Left ventricle myocardium superior (tissue), 1 donor: Measurements from ENCODE around the gene IGFN1. TPM values are rescaled to one million over a fixed set of nuclear protein-coding genes. Genes with fewer than 3 reads are reported as not detected.
"Not testable (repeated sequence)": the region's sequence is repeated elsewhere in the genome, so short reads cannot be mapped to it uniquely, and the experiment has no call there.

Source experiments
- ATAC-seq: fragments of 200-7000 bp; cut with Tn5 transposase; one replicate; pipeline ENCODE4 v1.9.1; 2020; ENCODE audit warnings: mild to moderate bottlenecking, moderate library complexity
- DNase-seq: peaks from one replicate; pipeline ENCODE4 v3.0.0-alpha.2; 2020
- intact Hi-C: fragments of 100-400 bp; cut with micrococcal nuclease; formaldehyde crosslinking; loops from one replicate; pipeline ENCODE4 v1.11.0; 2022
- total RNA-seq: library from RNA; stranded (reverse); fragmentation: NEBNext Ultra II Directional; extraction: Animal tissue kit (Norgen Biotek cat#: 25700); gene quantifications from one replicate; pipeline ENCODE4 v1.2.1, GENCODE V29; 2021
- donor health status: DM: no; HTN: yes; CAD: no; lungs with severe emphysema.

IGFN1 gene
- total RNA-seq, 1 donor from 2014 or later, result not detected

DNA sequence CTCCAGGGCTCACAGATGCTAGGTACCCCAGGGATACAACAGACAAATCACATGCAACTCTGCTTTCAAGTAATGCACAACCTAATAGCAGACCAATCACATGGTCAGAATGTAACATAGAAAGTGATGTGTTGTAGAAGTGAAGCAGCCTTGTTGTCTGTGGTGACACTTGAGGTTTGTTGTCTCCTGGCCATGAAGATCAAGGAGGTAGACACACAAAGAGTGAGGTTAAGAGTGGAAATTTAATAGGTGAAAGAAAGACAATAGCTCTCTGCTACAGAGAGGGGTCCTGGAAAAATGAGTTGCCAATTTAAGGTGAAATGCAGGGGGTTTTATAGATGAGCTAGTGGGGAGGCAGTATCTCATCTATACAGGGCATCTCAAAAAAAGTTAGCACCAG, 33.8 kb upstream of the IGFN1 start:
- intact Hi-C loops, result no loop called here
- DNase-seq (no peak), ATAC-seq (no peak)

DNA sequence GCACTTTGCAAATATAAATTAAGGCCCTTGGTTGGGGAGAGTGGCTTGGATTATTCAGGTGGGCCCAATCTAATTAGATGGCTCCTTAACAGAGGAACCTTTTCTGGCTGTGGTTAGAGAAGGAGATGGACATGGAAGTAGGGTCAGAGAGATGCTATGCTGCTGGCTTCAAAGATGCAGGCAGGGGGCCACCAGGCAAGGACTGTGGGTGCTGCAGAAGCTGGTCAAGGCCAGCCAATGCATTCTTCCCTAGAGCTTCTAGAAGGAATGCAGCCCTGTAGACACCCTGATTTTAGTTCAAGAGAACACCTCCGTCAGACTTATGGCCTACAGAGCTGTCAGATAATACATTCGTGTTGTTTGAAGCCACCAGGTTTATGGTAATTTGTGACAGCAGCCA, 32.7 kb upstream of the IGFN1 start:
- intact Hi-C loops, result no loop called here
- no peak for DNase-seq
- no peak for ATAC-seq

DNA sequence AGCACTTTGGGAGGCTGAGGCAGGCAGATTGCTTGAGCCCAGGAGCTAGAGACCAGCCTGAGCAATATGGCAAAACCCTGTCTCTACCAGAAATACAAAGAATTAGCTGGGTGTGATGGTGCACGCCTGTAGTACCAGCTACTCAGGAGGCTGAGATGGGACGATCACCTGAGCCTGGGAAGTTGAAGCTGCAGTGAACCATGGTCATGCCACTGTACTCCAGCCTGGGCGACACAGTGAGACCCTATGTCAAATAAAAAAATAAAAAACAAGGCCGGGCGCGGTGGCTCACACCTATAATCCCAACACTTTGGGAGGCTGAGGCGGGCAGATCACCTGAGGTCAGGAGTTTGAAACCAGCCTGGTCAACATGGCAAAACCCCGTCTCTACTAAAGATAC, 27.6 kb upstream of the IGFN1 start:
- intact Hi-C loops, ATAC-seq, DNase-seq: not testable (repeated sequence)

DNA sequence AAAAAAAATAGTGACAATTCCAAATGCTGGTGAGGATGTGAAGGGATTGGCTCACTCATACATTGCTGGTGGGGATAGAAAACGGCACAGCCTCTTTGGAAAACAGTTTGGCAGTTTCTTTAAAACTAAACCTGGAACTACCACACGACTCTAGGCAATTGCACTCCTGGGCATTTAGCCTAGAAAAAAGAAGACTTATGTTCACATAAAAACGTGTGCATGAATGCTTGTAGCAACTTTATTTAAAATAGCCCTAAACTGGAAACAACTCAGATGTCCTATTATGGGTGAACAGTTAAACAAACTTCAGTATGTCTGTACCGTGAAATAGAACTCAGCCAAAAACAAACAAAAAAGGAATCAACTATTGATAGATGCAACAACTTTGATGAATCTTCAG, 26.9 kb upstream of the IGFN1 start:
- DNase-seq (no peak), ATAC-seq (no peak)
- intact Hi-C loops, result no loop called here

DNA sequence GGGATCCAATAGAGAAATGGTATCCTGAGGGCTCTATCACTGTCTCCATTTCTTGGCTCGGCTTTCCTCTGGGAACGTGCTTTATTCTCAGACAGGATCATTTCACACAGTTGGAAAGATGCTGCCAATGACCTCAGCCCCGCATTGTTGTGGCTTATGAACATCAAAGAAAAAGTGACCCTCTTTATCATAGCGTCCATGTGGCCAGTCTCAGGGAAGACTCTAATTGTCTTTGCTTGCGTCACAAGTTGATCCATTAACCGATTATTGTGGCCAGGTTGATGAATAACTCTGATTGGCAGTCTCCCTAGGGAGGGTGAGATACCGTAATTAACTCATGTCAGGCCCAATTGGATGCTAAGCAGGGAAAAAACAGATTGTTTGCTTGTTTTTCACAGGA, 26.0 kb upstream of the IGFN1 start:
- DNase-seq (no peak), ATAC-seq (no peak)
- intact Hi-C loops, result no loop called here

DNA sequence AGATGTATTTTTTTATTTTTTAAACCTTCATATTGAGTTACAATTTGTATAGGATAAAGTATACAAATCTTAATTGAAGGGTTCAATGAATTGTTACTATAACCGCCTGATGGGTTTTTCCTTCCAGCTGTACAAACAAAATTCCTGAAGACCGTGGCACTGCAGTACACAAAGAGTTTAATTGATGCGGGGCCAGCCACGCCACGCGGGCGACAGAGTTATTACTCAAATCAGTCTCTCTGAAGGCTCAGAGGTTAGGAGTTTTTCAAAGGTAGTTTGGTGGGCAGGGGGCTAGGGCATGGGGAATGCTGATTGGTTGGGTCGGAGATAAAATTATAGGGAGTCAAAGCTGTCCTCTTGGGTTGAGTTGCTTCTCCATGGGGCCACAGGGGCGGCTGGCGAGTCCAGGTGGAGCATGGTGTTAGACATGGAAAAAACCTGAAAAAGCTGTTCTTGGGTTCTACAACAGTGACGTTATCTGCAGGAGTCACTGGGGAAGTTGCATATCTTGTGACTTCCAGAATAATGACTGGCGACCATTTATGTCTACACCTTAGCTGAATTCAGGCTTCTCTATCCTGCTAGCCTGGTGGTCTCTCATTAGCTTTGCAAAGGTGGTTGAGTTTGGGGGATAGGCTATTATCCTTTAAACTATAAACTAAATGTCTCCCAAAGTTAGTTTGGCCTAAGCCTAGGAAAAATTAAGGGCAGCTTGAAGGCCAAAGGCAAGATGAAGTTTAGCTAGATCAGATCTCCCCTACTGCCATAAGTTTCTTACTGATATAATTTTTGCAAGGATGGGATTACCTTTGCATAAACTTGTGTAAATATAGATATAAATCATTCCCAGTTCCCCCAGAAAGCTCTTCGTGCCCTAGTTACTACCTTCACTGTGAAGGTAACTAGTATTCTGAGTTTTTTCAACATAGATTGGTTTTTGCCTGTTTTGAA, 23.3 kb upstream of the IGFN1 start:
- ATAC-seq (no peak), DNase-seq (no peak)
- intact Hi-C loops, result no loop called here

DNA sequence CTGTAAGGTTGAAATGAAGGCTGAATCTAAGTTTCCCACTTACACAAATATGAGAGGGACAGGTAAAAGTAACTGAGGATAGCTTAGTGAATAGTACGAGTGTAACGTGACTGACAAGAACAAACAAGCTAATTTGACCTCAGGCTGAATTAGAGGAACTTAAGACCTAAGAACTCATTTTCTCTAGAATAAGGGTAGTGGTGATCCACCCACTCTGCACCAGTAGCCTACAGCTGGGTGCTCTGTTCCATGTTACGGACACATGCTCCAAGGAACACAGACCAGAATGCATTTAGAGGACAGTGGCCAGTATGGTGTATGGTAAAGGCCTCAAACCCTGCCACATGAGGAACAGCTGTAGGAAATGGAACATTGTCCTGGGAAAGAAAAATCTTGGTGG, 21.4 kb upstream of the IGFN1 start:
- intact Hi-C loops, result no loop called here
- no peak for ATAC-seq
- DNase-seq, result no peak

DNA sequence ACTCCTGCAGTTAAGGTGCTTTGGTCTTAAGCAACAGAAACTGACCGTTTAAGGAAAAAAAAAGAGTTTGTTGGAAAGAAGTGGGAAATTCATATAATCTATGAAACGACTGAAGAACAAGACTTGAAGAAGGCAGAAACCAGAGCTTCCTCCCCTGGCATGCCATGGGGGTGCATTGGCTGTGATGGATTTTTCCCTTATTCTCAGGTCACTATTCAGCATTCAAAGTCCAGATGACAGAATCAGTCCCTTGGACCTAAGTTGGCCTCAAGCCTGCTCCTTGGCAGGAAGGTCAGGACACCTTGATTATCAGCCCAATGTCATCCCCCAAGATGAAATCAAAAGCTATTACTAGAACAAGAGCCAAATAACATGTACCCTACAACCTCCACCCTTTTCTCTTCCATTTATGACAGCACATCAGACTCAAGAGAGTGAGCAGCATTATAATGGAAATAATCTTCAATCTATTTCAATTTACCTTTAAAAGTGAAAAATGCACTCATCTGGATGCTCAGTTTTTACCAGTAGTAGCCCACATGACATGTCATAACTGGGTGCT, 20.6 kb upstream of the IGFN1 start:
- DNase-seq (no peak), ATAC-seq (no peak)
- intact Hi-C loops, result no loop called here

DNA sequence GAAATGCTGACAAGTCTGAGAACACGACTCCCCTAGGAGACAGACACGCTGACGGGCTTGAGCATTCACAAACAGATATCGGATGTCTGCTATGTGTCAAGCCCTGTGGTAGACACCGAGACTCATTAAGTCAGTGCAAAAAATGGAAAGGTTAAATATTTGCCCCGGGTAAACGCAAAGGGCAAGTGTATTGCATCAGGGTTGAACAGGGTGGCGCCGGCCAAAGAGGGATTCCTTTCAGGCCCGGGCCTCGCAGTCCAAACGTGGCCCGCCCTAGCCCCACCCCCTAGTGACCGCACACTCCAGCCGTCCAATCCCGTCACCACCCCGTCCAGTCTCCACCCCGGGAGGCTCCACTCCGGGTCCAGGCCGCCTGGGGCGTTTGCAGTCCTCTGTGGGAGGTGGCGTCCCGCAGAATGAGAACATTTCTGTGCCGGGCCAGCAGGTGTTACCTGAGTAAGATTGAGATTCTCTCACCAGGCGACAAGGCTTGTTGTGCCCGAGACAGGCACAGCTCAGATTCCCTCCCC, 20.0 kb upstream of the IGFN1 start:
- ATAC-seq (peak; percentile 98), DNase-seq (peak; percentile 96)
- intact Hi-C loops, result no loop called here

DNA sequence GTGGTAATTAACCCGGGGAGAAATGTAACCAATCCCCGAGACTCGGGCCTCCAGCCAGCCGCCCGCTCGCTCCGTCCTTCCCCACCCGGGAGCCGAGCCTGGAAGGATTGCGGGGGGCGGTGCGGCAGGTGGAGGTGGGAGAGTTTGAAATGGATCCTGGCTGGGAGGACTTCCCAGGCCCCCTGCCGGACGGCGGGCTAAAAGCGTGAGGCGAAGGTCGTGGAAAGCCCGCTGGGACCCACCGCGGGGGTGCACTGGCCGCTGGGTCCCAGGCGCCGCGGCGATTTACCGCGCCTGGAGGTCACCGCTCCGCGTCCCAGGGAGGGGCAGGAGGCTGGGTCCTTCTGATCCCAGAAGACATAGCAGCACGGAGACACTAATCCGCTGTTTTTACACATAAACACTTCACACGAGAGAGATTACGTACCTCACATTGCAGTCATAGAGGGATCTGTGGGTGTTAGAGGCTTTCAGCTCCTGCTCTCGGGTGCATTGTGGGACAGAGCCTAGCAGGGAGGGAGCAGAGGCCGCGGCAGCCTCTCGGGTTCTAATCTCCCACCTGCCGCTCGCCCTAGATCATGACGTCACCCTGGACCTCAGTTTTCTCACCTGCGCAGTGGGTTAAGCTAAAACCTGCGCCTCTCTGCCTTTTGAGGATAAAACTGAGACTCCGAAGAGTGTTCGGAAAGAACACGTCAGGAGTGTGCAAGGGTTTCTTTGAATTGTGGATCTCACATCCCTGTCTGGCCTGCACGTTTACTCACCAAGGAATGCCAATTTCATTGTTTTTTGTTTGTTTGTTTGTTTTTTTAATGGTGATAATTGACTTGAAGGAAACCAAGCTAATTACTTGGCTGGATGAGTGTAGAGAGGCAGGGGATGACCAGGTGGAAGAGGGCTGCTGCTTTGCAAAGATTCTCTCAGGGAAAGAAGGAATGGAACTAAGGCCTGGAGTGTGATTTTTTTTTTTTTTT, 19.3 kb upstream of the IGFN1 start:
- DNase-seq (peak; percentile 70), ATAC-seq (peak; percentile 58)
- intact Hi-C loops, result no loop called here

DNA sequence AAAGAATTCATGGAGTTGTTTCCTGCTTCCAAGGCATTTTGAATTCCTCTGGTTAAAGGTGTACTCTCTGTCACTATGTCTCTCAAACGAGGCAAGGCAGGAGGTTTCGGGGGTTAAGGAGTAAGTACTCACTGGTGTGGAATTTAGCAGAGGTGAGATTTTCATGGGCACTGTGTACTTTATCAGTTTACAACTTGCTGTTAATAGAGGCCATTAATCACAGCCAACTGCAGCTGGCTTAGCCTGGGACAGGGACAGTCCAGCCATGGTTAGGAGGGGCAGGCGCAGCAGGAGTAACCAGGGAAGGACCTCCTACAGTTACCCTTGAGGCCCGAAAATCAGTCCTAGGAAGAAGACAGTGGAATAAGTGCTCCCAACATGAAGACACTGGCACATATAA, 18.3 kb upstream of the IGFN1 start:
- ATAC-seq, result no peak
- DNase-seq, result no peak
- intact Hi-C loops, result no loop called here

DNA sequence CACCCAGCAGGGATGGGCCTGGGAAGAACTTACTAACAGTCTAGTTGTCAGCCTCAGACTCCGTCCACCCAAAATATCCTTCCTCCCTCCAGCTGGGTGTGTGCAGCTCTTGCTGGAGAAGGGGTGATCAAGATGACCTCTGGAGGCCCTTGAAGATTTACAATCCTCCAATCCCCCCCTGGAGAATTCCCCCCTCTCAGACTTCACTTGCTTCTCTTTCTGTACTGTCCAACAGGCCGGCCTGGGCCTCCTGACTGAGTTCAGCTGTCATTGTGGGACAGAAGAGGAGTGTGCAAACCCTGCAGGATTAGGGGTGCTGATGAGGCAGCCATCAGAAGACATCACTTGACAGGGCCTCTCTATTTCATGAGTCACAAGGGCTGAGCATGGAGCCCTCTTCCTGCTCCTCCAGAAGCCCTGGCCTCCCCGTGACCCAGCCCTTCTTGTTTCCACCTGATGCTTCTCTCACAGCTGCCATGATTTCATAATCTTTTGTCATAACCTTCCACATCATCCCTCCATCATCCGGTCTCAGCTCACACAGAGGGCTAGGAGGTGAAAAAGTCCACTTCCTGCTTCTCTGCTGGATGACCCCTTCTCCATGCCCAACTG, 17.5 kb upstream of the IGFN1 start:
- DNase-seq (no peak), ATAC-seq (no peak)
- intact Hi-C loops, result no loop called here

DNA sequence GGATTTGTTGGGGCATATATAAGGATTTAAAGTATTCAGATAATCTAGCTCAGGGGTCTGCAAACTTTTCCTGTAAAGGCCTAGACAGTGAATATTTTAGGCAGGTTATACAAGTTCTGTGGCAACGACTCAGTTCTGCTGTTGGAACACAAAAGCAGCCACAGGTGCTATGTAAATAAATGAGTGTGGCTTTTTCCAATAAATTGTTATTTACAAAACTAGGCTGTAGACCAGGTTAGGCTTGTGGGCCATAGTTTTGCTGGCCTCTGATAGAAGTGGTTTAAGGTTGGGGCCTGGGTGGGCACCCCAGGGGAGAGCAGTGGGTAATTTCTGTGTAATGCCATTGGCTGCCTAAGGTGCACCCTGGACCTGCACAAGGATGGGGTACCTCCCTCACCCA, 16.9 kb upstream of the IGFN1 start:
- DNase-seq (no peak), ATAC-seq (no peak)
- intact Hi-C loops, result no loop called here

DNA sequence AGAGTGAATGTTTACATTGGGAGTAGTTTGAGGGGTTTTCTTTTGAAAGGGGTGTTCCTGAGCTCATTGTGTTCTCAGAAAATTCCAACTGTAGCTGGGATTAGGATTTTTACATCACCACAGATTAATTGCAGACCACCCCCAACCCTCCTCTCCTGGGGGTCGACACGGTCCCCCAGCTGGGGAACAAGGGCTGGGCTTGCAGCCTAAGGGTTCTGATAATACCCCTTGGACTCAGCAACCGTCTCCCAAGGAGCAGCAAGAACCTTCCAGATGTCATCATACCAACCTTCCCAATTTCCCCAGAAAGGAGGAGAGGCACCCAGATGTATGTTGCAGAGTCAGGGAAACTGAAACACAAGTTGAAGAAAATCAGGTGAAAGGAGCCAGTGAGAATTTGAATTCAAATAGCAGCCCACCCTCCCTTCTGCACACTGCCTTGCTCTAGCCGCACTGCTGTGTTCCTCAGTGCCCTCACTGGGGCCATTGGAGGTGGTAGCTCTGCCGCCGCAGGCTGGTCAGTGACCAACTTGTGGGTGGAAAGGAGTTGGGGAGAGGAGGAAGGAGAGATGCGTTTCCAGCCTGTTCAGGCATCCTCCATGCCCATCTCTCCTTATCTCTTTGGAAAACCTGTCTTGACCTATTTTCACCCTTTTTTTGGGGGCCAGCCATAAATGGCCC, 14.7 kb upstream of the IGFN1 start:
- ATAC-seq, result no peak
- intact Hi-C loops, result no loop called here
- no peak for DNase-seq

DNA sequence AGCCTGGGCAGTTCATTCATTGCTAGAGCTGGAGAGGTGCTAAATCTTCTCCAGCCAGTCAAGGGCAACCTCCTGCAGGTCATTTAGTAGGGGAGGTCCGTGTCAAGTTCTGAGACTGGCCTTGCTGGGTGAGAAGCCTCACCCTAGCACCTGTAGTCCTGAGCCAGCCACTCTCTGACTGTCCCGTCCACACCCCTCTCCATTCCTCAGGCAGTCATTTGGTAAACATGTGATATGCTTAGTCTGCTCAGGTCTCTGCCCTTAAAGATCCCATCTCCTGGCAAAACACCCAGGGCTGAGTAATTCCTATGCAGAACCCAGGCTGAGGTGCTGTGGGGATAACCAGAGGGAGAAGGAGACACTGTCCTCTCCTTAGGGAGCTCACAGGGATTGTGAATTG, 13.7 kb upstream of the IGFN1 start:
- intact Hi-C loops, result no loop called here
- ATAC-seq (no peak), DNase-seq (no peak)

DNA sequence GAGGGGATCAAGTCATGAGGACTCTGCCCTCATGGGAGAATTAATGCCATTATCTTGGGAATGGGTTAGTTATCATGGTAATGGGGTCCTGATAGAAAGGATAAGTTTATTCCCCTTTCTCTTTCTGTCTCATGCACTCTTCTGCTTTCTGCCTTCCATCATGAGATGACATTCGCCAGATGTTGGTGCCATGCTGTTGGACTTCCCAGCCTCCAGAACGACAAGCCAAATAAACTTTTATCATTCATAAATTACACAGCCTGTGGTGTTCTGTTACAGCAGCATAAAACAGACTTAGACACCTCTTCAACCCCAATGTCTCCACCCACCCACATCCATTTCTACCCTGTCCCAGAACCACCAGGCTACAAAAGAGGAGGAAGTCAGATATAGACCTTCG, 11.9 kb upstream of the IGFN1 start:
- ATAC-seq, result no peak
- DNase-seq, result no peak
- intact Hi-C loops, result no loop called here

DNA sequence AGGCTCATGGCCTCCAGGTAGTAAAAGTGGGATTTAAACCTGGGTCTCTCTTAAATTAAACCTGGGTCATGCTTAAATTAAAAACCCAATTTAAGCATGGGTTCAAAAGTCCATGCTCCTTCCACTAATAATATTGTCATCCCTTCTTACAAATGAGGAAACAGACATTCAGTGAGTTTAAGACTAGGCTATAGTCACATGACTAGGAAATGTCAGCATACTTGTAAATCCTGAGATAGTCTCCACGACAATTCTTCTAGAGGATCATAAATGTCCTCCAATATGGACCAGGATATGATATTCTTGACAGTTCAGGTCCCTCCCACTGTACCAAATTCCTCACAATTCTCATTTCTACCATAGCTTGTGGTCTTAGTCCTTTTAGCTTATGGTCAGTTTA, 10.5 kb upstream of the IGFN1 start:
- intact Hi-C loops, result no loop called here
- no peak for ATAC-seq
- no peak for DNase-seq

DNA sequence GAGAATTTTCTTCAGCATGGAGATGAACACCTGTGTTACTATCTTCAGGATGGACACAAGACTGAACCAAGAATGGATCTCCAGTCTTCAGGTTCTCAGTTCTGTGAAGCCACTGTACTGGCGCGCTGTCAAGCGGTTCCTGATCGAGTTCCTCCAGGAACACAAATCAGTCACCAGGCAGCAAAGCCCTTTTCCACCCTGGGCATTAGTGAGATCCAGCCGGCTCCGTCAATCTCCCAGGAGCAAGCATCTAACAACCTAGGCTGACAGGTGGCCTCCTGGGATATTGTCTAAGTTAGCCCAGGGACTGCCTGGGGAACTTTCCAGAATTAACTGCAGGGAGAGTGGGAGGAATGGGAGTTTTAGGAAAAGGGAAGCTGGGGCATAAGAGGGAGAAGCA, 9.7 kb upstream of the IGFN1 start:
- intact Hi-C loops, result no loop called here
- no peak for ATAC-seq
- no peak for DNase-seq

DNA sequence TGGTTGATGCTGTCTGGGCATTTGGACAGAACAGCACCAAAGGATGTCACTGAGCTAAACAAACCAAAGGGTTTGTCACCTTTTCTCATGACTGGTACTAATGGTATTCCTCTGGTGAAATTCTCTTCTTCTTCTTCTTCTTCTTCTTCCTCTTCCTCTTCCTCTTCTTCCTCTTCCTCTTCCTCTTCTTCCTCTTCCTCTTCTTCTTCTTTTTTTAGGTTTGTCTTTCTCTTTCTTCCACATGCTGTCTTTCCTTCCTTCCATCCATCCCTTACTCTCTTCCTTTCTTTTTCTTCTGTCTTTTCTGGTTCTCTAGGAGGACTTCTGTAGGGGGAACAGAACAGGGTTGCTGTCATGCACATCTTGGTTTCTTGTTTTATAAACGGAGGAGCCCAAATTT, 9.3 kb upstream of the IGFN1 start:
- DNase-seq, result no peak
- ATAC-seq, result no peak
- intact Hi-C loops, result no loop called here
